HepG2 (cell line): ENCODE measurements around the gene SLC25A10. TPM values are rescaled to one million over a fixed set of nuclear protein-coding genes. Genes with fewer than 3 reads are reported as not detected.

ENCODE experiments used
- ATF7-NPFF ChIP-seq: sonication (generic); formaldehyde crosslinking; IDR thresholded peaks from 2 replicates; pipeline ENCODE4 v1.8.1; 2023; ENCODE audit warnings: mild to moderate bottlenecking, low read depth, missing genetic modification reagents, moderate library complexity
- BATF2 ChIP-seq: sonication (generic); formaldehyde crosslinking; IDR thresholded peaks from 2 replicates; pipeline ENCODE4 v1.8.0; 2022; ENCODE audit warnings: mild to moderate bottlenecking, missing genetic modification reagents, moderate library complexity
- BCL3 ChIP-seq: sonication (generic); formaldehyde crosslinking; IDR thresholded peaks from 2 replicates; pipeline ENCODE4 v1.5.1; 2020; ENCODE audit warnings: mild to moderate bottlenecking, missing genetic modification reagents, moderate library complexity
- CBX5 ChIP-seq: sonication (generic); formaldehyde crosslinking; IDR thresholded peaks from 2 replicates; pipeline ENCODE4 v1.4.0; 2020; ENCODE audit warnings: missing genetic modification reagents, borderline replicate concordance
- CENPT ChIP-seq: sonication (generic); formaldehyde crosslinking; IDR thresholded peaks from 2 replicates; pipeline ENCODE4 v1.8.0; 2022; ENCODE audit warnings: low read depth, mild to moderate bottlenecking, moderate library complexity, missing genetic modification reagents
- KDM5B ChIP-seq: sonication (generic); formaldehyde crosslinking; IDR thresholded peaks from 2 replicates; pipeline ENCODE4 v1.4.0; 2020; ENCODE audit warnings: missing genetic modification reagents, mild to moderate bottlenecking, borderline replicate concordance
- MATR3 ChIP-seq: sonication (generic); formaldehyde crosslinking; IDR thresholded peaks from 2 replicates; pipeline ENCODE4 v1.4.0; 2020; ENCODE audit warnings: missing genetic modification reagents
- NFYB ChIP-seq: sonication (generic); formaldehyde crosslinking; IDR thresholded peaks from 2 replicates; pipeline ENCODE4 v1.4.0; 2020; ENCODE audit warnings: missing genetic modification reagents
- PHF21A ChIP-seq: sonication (generic); formaldehyde crosslinking; IDR thresholded peaks from 2 replicates; pipeline ENCODE4 v1.5.0; 2020; ENCODE audit warnings: mild to moderate bottlenecking, missing genetic modification reagents
- PTBP1 ChIP-seq: fragments of 200-400 bp; formaldehyde crosslinking; IDR thresholded peaks from 2 replicates; pipeline ENCODE4 v1.6.1; 2018; ENCODE audit warnings: low read length, low read depth; ENCODE audit not compliant: poor library complexity, severe bottlenecking
- RAD21 ChIP-seq: fragments of 450-650 bp; formaldehyde crosslinking; IDR thresholded peaks from 2 replicates; pipeline ENCODE4 v1.5.0; 2020; ENCODE audit warnings: mild to moderate bottlenecking
- RELA ChIP-seq: sonication (generic); formaldehyde crosslinking; IDR thresholded peaks from 2 replicates; pipeline ENCODE4 v1.4.0; 2020; ENCODE audit warnings: missing genetic modification reagents
- SRSF9 ChIP-seq: fragments of 200-400 bp; formaldehyde crosslinking; IDR thresholded peaks from 2 replicates; pipeline ENCODE4 v1.6.1; 2018; ENCODE audit warnings: borderline replicate concordance, mild to moderate bottlenecking, low read depth, low read length; ENCODE audit not compliant: insufficient read depth, poor library complexity, severe bottlenecking
- TP53 ChIP-seq: sonication (generic); formaldehyde crosslinking; conservative IDR thresholded peaks from 2 replicates; pipeline ENCODE4 v1.4.0; 2020; ENCODE audit warnings: missing genetic modification reagents
- ZNF318 ChIP-seq: sonication (generic); formaldehyde crosslinking; IDR thresholded peaks from 2 replicates; pipeline ENCODE4 v1.4.0; 2020; ENCODE audit warnings: mild to moderate bottlenecking, missing genetic modification reagents
- ZNF639 ChIP-seq: conservative IDR thresholded peaks from 2 replicates; pipeline ENCODE4 v1.6.1; 2018; ENCODE audit warnings: missing genetic modification reagents
- ZNF772 ChIP-seq: sonication (generic); formaldehyde crosslinking; IDR thresholded peaks from 2 replicates; pipeline ENCODE4 v1.5.0; 2020; ENCODE audit warnings: mild to moderate bottlenecking, missing genetic modification reagents
- polyA plus RNA-seq, 8 experiments: library from polyadenylated mRNA; depleted of rRNA in 3 of 8; stranded (reverse) in 7 of 8; unstranded in 1 of 8; fragments of >200 nt; fragmentation: Illumina TruSeq in 4 of 8; extraction: Trizol in 4 of 8; gene quantifications; 2 replicates each; pipeline versions ENCODE4 v1.2.1 to v1.2.3, GENCODE V29; 2011 to 2016; ENCODE audit warnings: low read depth in 4 of 8, missing spikeins in 1 of 8, mixed read lengths in 1 of 8; ENCODE audit not compliant: insufficient read depth in 1 of 8
- total RNA-seq, 5 experiments: library from RNA; depleted of rRNA; stranded (reverse); fragments of >200 nt; fragmentation: Illumina TruSeq; extraction: Trizol; gene quantifications; 2 replicates each; pipeline ENCODE4 v1.2.3, GENCODE V29; 2016; ENCODE audit warnings: low read depth in 1 of 5

Gene SLC25A10
- total and polyA plus RNA-seq, 2 of the 13 experiments (the other 11 are each of a cell fraction or from before 2014, with no cell fraction given) = 46.5 to 140 TPM

- peak; percentile 55; the same call in 1 of the 2 replicates for TF ChIP-seq BATF2
- peak; percentile 33; the same call in 1 of the 2 replicates for TF ChIP-seq ZNF639 (CRISPR knock-in tag)
- peak; percentile 81; the same call in 1 of the 2 replicates for TF ChIP-seq CENPT (CRISPR knock-in tag)
- no peak for TF ChIP-seq SRSF9
- peak; percentile 99 for TF ChIP-seq NFYB (CRISPR knock-in tag)
- no peak for TF ChIP-seq PTBP1
- peak; percentile 55 for TF ChIP-seq ZNF772 (CRISPR knock-in tag)
- TF ChIP-seq RELA (CRISPR knock-in tag) = peak; percentile 90
- TF ChIP-seq ATF7-NPFF (CRISPR knock-in tag) = peak; percentile 97
- TF ChIP-seq ZNF318 (CRISPR knock-in tag) = peak; percentile 31; the same call in 1 of the 2 replicates
- TF ChIP-seq BCL3 (CRISPR knock-in tag) = peak; percentile 81
- peak; percentile 89 for TF ChIP-seq KDM5B (CRISPR knock-in tag)
- TF ChIP-seq PHF21A = no peak
- TF ChIP-seq RAD21 (CRISPR knock-in tag) = peak; percentile 56
- no peak; the same call in 1 of the 2 replicates for TF ChIP-seq CBX5 (CRISPR knock-in tag)
- no peak for TF ChIP-seq TP53 (CRISPR knock-in tag)
- no peak for TF ChIP-seq MATR3
These were observed 45.5 kb upstream of the SLC25A10 start, which contains the start of the genes CCDC137 and OXLD1 (continued) for GRCh38 chr17:81666342-81667191.
